HUES6 (cell line): ENCODE measurements around the gene ENDOD1.

Source experiments
- H3K27ac ChIP-seq: 2 replicates; pipeline ENCODE4 v1.7.0; 2013; ENCODE audit warnings: low read depth, mild to moderate bottlenecking, low read length, inconsistent platforms
- H3K27me3 ChIP-seq: 2 replicates; pipeline ENCODE4 v1.6.1; 2013; ENCODE audit warnings: low read length; ENCODE audit not compliant: control insufficient read depth, insufficient read depth
- H3K36me3 ChIP-seq: 2 replicates; pipeline ENCODE4 v1.6.1; 2013; ENCODE audit warnings: low read length; ENCODE audit not compliant: control insufficient read depth, insufficient read depth
- H3K4me1 ChIP-seq: 2 replicates; pipeline ENCODE4 v1.6.1; 2013; ENCODE audit warnings: low read length; ENCODE audit not compliant: control insufficient read depth, insufficient read depth
- H3K4me3 ChIP-seq: 2 replicates; pipeline ENCODE4 v1.5.1; 2013; ENCODE audit warnings: low read depth, low read length
- H3K9ac ChIP-seq: one replicate; pipeline ENCODE4 v1.6.1; 2013; ENCODE audit warnings: mild to moderate bottlenecking, low read length
- H3K9me3 ChIP-seq: 2 replicates; pipeline ENCODE4 v1.6.1; 2013; ENCODE audit warnings: low read depth, low read length; ENCODE audit not compliant: control insufficient read depth, insufficient read depth

Gene ENDOD1

DNA sequence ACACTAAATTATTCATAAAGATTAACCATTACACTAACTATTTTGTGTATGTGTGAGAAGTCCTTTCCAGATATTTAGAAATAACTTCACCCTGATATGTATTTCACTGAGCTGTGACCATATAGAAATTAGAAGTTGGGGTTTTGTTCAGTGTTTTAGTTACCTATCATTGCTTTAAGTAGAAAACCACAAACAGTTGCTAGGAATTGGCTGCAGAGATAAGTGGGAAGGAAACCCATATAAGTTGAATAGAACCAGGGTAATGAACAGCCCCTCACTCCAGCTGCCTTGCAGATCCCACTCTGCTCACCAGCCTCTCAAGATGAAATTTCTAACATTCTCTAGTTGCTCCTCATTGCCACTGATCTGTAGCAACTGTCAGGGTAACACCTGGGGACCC is 12.7 kb upstream of the ENDOD1 start:
- Histone ChIP-seq H3K9me3 (no peaks in the 10 kb centered on the region), H3K36me3 (no peaks in the 10 kb centered on the region), H3K27me3 (no peaks in the 10 kb centered on the region), H3K4me3 (no peak overlapping the region), H3K9ac (no peak overlapping the region), H3K27ac (no peak overlapping the region), H3K4me1 (peaks cover 8% of the 10 kb centered on the region; the same call in 1 of the 2 replicates)

DNA sequence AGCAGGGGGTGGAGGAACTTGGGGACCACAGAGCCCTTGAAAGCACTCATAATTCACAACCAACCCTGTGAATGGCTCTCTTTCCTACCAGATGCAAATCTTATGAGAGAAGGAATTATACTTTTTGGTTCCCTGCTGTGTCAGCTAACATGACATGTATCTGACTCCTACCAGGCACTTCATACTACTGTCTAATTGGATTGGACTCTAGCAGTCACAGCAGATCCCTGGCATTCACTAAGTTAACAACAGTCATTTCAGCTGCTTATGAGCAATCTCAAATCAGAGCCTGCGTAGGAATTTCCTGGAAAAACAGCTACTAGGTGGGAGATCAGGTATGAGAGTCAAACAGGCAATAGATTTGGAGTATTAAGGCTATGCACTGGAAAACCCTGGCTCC is 11.1 kb upstream of the ENDOD1 start:
- no peak overlapping the region for H3K4me3 ChIP-seq
- no peak overlapping the region for H3K27ac ChIP-seq
- H3K27me3 ChIP-seq = no peaks in the 10 kb centered on the region
- H3K9ac ChIP-seq = no peak overlapping the region
- H3K9me3 ChIP-seq = no peaks in the 10 kb centered on the region
- H3K4me1 ChIP-seq = peaks cover 8% of the 10 kb centered on the region; the same call in 1 of the 2 replicates
- H3K36me3 ChIP-seq = no peaks in the 10 kb centered on the region

GRCh38 chr11:95081010-95081409 is 8.6 kb upstream of the ENDOD1 start:
- H3K4me1 ChIP-seq = peaks cover 14% of the 10 kb centered on the region
- H3K27ac ChIP-seq = no peak overlapping the region
- no peak overlapping the region for H3K4me3 ChIP-seq
- H3K36me3 ChIP-seq = no peaks in the 10 kb centered on the region
- H3K9me3 ChIP-seq = no peaks in the 10 kb centered on the region
- H3K27me3 ChIP-seq = 0 out of 2 replicates have a peak, but pooled peaks cover 3% of the 10 kb centered on the region
- H3K9ac ChIP-seq = no peak overlapping the region

GRCh38 chr11:95081412-95081811 is 8.2 kb upstream of the ENDOD1 start:
- Histone ChIP-seq H3K27ac (no peak overlapping the region), H3K36me3 (no peaks in the 10 kb centered on the region), H3K9ac (no peak overlapping the region), H3K4me1 (peaks cover 14% of the 10 kb centered on the region), H3K27me3 (peaks cover 3% of the 10 kb centered on the region; the same call in 1 of the 2 replicates), H3K4me3 (no peak overlapping the region), H3K9me3 (no peaks in the 10 kb centered on the region)

DNA sequence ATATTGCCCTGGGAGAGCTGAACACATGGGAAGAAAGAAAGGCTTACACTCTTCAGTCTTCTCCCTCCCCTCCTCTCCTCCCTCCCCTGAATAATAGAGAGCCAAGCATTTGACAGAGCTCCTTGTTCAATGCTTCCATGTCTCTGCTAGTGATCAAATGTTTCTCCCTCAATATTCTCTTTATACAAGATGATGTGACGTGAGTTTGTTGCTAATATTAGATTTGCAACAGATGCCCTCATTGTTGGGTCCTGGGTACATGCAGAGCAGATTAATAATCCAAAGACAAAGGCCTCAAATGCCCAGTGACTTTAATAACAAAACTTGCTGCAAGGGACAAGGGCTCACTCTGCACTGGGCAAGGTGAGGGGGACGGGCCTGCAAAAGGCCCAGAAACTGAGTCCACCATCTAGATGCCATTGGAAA is 7.1 kb upstream of the ENDOD1 start:
- H3K4me1 ChIP-seq = peaks cover 14% of the 10 kb centered on the region
- no peaks in the 10 kb centered on the region for H3K36me3 ChIP-seq
- no peak overlapping the region for H3K9ac ChIP-seq
- H3K4me3 ChIP-seq = no peak overlapping the region
- H3K27ac ChIP-seq = no peak overlapping the region
- no peaks in the 10 kb centered on the region for H3K9me3 ChIP-seq
- peaks cover 3% of the 10 kb centered on the region; the same call in 1 of the 2 replicates for H3K27me3 ChIP-seq

- Histone ChIP-seq H3K27ac (no peak overlapping the region), H3K36me3 (no peaks in the 10 kb centered on the region), H3K4me3 (no peak overlapping the region), H3K27me3 (peaks cover 20% of the 10 kb centered on the region), H3K9ac (no peak overlapping the region), H3K9me3 (no peaks in the 10 kb centered on the region), H3K4me1 (peaks cover 21% of the 10 kb centered on the region)
These were observed 5.1 kb upstream of the ENDOD1 start for GRCh38 chr11:95084509-95084908.

GRCh38 chr11:95085117-95085816 is 4.4 kb upstream of the ENDOD1 start:
- Histone ChIP-seq H3K4me1 (peaks cover 21% of the 10 kb centered on the region), H3K27ac (no peak overlapping the region)

DNA sequence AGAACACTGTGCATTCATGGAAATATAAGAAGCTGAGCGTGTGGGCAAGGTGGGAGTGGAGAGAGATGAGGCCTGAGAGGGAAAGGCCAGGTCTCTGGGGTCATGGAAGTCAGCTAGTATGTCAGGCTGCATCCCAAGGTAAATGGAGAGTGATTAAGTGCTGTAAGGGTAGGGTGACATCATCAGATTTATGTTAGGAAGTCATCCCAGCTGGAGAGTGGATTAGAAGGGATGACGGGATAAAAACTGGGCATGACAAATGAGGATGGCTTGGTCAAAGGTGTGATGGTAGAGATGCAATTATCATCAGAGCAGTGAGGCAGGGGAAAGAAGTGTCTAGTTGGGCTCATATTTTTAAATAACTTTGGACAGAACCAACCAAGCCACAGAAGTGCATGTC is 3.5 kb upstream of the ENDOD1 start:
- no peaks in the 10 kb centered on the region for H3K9me3 ChIP-seq
- H3K9ac ChIP-seq = no peak overlapping the region
- H3K27ac ChIP-seq = no peak overlapping the region
- no peak overlapping the region for H3K4me3 ChIP-seq
- H3K36me3 ChIP-seq = no peaks in the 10 kb centered on the region
- peaks cover 18% of the 10 kb centered on the region for H3K4me1 ChIP-seq
- peaks cover 34% of the 10 kb centered on the region for H3K27me3 ChIP-seq

More at GRCh38 chr11:95085117-95085816, 4.4 kb upstream of the ENDOD1 start:
- H3K27me3 ChIP-seq = peaks cover 25% of the 10 kb centered on the region
- H3K9me3 ChIP-seq = no peaks in the 10 kb centered on the region
- H3K4me3 ChIP-seq = no peak overlapping the region
- H3K36me3 ChIP-seq = no peaks in the 10 kb centered on the region
- no peak overlapping the region for H3K9ac ChIP-seq

GRCh38 chr11:95086836-95087570 is 2.6 kb upstream of the ENDOD1 start:
- peaks cover 12% of the 10 kb centered on the region for H3K4me1 ChIP-seq
- H3K36me3 ChIP-seq = no peaks in the 10 kb centered on the region
- no peak overlapping the region for H3K27ac ChIP-seq
- H3K9me3 ChIP-seq = no peaks in the 10 kb centered on the region
- no peak overlapping the region for H3K9ac ChIP-seq
- H3K4me3 ChIP-seq = no peak overlapping the region
- peaks cover 43% of the 10 kb centered on the region for H3K27me3 ChIP-seq

DNA sequence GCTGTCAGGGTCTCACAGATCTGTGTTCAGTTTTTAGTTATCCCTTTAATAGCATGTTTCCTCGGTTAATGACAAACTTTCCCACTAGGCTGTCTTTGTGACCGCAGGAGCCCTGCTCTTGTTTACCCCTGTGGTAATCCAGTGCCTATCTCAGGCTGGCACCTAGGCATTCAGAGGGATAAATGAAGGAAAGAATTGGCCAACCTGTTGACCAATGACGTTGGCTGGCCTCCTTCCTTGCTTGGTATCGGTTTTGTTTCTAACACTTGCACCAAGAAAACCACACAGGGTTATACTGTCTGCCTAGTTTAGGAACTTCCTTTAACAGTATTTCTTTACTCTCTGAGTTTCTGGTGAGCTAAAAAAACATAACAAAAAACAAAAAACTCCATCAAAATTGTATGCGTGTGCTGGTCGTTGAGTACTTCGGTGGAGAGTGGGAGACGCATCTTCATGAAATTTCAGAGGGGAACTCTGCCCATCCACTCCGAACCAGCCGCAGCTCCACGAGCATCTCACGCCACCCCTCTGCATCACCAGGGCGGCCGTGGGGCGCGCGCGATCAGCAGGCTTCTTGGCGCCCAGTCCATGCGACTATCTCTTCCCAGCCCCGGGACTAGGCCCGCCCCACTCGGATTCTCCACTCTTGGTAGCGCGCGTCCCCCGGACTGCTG is 563 bp upstream of the ENDOD1 start:
- Histone ChIP-seq H3K4me1 (peaks cover 12% of the 10 kb centered on the region), H3K9me3 (no peaks in the 10 kb centered on the region), H3K4me3 (peak overlapping the region; percentile 89), H3K9ac (peak overlapping the region; percentile 53), H3K36me3 (no peaks in the 10 kb centered on the region), H3K27ac (no peak overlapping the region), H3K27me3 (peaks cover 51% of the 10 kb centered on the region)

DNA sequence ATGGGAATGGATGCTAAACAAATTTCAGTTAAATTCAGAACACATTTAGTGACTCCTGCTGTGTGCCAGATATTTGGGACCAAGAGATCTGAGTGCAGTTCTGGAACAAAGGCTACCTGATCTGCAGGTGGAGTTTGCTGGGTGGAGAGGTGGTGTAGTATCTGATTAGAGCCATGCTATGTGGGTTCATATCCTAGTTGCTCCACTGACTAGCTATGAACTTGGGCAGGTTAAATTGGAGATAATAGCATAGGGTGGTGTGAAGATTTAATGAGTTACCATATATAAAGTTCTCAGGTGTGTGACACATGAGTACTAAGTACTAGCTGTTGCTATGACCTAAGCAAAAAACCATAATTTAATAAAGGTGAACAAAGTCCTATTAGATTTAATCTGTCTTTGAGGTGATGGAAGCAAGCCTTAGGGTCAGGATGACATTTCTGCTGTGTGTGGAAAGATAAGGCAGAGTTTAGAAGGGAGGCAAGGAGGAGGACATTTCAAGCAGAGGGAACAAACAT is 2.1 kb downstream of the ENDOD1 start:
- Histone ChIP-seq H3K4me1 (peaks cover 7% of the 10 kb centered on the region), H3K4me3 (no peak overlapping the region), H3K36me3 (no peaks in the 10 kb centered on the region), H3K27me3 (peaks cover 48% of the 10 kb centered on the region), H3K9ac (no peak overlapping the region), H3K9me3 (no peaks in the 10 kb centered on the region), H3K27ac (no peak overlapping the region)
